ENCODE measurements around the gene MBNL2.

The MBNL2 gene

DNA sequence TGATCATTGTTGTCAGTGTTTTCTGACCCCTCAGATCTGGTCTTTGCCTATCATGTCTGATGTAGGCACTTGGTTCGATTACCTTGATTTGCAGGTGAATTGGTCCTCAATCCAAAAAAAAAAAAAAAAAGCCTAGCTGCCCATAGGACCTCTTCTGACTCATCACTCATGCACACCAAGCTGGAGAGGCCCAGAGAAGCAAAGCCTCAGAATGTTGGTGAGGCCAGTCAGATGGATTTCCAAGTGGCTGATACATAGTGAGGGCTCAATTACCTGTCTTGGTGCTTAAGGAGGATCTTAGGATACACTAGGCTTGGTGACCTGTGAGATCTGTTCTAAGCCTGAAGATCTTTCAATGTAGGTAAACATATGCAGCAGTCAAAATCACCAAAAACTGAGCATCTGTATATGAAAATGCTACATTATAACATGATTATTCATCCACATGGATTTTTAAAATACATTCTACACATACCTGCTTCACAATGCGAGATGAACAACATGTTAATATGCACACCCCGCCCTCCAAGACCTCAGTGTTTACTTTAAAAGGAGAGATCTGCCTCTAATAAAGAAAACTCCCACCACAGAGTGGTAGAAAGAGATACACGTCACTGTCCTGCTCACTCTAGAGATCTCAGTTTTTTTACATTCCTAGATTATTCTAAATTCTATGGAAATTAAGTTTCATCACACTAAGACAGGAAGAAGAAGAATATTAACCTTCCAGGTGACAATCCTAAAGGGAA, 132.0 kb downstream of the MBNL2 start:
- no peak for DNase-seq

DNA sequence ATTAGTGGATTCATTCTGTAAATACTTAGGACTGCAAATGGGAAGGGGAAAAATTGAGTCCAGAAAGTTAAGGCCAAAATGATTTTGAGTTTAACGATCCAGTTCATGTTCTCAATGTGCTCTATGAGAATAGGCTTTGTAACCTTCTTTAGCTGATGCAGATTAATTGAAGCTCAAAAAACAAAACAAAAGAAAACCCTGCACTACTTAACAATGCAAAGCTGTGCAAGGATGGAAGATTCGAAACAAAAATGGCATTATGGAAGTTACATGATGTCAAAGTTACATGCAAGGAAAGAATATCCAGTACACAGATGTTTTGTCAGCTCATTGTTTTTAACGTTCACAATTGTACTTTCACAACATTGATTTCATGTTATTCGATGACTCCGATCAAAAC, 132.7 kb downstream of the MBNL2 start:
- no peak for DNase-seq

DNA sequence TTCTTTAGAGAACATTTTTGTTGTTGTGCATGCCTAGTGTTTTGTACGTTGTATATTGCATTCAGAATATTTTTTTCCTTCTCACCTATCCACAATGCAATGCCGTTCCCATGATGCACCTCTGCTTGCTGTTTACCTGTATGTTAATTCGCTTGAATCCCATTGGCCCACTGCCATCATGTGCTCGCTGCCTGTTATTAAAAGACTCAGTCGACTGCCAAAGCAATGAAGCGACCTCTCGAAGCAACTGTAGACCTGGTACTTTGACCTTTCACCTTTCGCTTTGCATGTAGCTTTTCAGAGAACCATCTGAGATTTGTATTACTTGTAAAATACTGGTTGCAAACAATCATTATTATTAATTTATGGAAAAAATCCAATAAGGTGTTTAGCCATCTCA, 134.5 kb downstream of the MBNL2 start:
- DNase-seq: no peak

DNA sequence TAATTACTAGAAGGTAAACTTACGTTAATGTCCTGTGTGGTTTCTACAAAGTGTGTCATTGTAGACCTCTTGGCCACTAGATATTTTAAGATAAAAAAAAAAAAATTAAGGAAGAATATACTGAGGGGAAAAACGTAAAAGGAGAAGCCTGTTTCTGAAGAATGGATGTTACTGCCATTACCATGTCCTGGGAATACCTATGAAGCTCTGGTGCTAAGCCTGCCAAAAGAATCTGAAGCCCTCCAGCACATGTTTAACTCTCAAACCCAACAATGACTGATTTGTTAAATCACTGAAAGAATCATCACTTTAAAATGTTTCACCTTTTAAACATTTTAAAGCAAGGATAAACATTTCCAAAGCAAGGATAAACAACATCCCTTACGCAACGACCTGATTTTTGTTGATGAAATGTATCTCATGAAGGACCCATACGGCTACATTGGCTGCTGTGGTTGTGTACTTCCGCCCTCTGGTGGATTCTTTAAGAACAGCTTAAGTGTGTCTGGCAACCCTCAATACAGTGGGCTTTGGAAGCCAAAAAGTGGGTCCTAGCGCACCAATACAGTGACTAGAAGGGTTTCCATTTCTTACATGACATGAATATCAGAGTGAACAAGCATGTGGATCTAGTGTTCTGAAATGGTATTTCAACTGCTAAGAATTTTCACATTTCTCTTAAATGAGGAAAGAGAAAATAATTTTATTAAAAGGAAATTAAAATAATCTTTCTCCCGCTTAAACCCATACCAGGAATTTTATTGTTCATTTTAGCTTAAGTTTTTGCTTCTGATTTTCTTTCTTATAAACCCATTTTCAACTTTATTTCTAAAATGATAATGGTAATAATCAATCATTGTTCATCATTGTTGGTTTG, 137.3 kb downstream of the MBNL2 start:
- DNase-seq: no peak

DNA sequence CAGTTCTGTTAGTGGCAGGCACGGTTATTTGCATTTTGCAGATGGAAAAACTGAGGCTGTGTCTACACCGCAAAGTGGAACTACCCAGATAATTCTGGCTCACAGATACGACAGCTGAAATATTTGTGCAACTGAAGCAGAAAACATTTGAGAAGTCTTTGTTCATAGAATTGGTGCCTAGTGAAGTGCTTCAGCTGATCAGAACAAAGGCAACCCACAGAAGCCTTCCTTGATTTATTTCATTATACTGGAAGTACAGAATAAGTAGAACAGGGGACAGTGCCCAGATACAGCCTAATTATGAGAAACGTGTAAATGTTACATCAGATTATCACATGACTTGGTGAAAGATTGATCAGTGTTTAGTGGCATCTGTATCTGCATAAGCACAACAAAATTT, 138.5 kb downstream of the MBNL2 start:
- no peak for DNase-seq

DNA sequence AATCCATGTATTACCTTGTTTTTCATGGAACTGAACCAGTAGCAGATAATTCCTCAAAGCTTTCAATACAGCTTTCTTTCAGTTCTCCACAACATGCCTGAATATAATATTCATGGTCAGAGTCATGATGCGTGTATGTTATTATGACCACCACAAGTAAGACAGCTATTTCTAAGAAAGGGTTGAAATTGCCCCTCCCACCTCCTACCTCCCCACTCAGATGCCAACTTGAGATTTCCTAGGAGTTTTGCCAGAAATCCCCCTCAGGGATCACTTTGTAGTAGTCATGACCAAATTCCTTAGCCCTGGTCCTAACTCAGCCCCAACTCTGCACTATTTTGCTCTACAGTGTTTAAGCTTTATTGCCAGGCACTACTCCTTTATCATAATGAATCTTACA, 141.9 kb downstream of the MBNL2 start:
- DNase-seq: no peak

DNA sequence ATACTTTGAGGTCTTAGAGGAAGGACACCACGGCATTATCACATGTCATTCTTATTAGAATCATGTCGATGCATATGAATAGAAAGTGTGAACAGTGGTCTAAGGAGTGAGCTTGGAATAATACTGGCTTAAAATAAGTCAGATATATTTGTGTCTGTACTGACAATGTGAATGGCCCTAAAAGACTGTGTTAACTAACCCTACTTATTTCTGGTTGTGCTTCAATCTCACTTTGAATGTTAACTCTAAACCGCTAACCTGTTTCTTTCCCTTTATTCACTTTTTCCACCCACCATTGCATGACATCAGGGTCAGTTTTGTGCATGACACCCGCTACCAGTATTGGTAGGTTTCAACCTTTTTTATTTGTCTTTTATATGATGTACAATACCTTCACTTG, 142.7 kb downstream of the MBNL2 start:
- no peak for DNase-seq

DNA sequence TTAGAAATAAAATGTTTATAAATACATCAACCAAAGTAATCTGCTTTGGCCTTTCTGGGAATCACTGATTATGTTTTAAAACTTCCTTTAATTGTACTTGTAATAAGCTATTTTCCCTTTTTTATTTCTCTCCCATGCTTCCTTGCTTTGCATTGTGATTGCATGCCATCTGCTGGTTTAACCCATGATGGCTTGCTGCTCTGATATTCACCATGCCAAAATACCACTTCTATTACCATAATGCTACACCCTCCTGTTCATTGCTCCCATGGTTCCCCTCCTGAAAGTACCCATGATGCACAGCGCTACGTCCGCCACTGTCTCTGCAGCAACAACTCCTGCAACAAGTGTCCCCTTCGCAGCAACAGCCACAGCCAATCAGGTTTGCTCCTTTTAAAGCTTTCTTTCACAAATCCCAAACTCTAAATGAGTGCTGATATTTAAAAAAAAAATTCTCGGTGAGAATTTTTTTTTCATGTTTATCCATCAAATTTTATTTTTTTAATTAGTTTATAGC, 144.1 kb downstream of the MBNL2 start:
- no peak for DNase-seq

DNA sequence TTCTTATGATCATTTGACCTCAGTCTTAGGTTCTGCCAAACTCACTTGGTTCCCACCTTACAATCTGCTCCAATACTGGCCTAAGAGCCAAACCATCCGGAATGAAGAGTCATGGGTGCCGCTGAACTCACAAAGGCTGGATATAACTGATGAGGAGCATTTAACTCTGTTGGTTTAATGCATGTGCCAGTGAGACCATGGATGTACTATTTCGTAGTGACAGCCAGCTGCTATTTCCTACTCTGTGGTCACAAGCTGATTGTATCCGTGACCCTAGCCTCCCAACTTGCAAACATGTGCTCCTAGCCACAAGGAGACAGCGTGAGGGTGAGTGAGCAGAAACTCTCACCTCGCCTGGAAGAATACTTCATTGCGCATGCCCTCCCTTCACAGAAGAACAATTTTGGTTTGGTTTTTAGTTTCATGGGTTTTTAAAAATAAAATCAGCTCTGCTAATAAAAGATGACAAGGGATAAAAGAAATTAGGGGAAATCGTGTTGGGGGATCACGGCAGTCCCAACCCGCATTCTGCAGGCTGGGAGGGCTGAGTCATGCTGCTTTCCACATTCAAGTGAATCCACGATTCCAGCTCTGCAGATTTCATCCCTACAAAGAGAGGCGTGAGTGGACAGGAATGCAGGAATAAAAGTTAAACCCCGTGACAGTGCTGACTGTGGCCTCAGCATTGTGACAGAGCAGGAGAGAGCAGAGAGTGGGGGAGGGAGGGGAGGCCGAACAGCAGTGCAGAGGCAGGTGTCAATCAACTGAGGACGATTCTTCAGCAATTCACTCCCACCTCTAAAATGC, 145.1 kb downstream of the MBNL2 start:
- no peak for DNase-seq

DNA sequence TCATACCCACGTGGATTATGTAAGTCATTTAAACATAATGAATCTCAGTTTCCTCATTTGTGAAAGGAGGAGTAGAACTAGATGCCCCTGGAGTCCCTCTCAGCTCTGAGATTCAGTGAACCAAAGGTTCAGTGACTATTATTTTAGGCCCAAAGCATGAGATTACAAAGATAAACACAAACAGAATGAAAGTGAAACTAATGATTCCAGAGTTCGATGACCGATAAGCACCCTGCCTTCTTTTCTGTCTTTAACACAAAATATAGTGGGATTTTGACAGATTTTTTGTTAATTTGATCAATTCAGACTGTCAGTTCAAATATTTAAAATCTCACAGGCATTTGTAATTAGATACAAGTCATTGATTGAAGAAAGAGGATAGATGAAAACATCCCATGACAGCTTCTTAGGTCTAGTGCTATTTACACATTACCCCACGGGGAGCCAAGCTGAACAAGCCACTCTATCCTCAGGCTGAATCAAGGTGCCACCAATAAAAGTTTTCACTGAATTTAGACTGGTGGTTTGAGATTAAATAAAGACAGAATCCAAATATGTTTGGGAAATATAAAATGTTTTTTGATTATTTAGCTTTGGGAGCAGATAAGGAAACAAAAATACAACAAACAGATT, 147.2 kb downstream of the MBNL2 start:
- DNase-seq: no peak

DNA sequence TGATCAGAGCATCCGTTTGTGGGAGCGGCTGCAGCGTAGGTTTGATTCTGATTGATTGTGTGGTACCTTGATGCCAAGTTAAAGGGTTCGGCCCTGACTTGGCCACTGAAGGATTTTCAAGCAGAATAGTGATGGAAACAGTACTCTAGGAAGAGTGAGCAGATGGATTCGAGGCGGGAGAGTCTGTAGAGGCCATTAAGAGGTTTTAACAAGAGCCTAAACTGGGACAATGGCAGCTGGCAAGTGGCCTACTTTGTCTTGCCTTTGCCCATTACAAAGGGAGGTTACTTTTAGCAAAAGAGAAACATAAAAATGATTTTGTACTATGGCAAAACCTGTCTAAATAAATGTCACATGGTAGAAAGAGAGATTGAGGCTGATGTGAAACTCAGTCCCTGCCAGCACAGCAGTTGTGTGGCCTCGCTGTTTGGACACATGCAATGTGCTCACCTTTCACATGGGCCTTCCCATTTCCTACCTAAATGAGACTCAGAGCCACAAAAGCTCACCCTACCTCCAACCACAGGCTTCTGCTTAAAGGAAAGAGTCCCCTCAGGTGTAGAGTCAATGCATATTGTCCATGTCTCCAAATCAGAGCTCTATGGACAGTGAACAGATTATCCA, 149.5 kb downstream of the MBNL2 start:
- no peak for DNase-seq

DNA sequence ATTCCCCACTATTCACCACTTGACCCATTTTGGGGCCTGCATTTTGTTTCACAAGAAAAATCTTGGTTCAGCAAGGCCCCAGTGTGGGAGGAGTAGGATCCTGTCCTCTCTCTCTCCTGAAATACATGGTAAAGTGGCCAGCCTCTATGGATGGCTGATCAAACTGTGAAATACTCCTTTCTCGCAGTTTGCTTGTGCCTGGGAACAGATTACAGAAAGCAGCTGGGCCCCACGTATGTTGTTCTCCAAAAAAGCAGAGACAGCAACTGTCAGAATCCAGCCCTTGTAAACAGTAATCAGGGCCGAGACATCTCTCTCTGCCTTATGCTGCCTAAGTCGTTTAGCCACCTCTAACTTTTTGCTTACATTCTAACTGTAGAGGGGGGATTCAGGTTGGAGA, 150.8 kb downstream of the MBNL2 start:
- DNase-seq: no peak

DNA sequence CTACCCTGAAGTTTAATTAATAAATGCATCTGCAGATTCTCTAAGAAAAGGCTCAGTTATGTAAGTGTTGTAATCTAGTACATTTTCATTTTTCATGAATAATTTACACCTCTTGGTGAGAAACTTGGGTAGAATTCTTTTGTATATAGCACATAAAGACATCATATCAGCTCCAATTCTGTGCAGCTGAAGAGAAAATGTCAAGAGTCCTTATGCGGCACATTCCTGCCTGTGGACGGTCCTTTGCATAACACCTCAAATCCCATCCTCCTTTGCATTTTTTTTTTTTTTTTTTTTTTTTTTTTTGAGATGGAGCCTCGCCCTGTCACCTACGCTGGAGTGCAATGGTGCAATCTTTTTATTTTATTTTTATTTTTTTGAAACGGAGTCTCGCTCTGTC, 151.7 kb downstream of the MBNL2 start:
- DNase-seq: no peak

DNA sequence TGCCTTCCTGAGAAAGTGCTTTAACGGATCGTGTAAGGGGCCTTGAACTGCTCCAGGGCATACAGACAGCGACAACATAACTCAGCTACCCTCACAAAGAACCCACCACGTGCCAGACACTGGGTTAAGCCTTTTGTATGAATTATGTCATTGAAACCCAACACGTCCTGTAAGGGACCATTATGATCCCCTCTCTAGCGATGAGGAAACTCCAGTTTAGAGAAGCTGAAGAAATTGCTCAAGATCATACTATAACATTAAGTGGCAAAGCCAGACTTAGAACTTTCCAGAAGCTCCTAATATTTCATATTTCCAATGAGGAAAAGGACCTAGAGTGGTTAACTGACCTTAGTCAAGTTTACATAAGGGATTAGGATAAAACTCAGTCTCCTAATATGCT, 154.8 kb downstream of the MBNL2 start:
- no peak for DNase-seq

DNA sequence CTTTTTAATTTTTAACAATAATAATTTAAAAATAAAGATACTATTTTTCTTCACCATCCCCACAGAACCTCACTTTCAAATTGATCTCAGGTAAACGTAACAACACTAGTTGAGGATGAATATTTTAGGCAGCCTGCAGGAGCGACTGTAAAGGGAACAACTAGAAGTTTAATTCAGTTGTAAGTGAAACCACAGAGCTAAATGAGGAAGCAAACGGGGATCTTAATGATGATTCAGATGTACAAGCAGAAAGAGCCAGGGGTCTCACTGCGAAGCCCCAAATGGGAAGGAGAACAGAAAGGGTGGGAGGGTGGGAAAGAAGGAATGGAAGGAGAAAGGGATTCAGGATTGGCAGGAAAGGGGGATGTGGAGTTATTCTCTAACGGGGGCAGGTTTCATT, 157.3 kb downstream of the MBNL2 start:
- no peak for DNase-seq

DNA sequence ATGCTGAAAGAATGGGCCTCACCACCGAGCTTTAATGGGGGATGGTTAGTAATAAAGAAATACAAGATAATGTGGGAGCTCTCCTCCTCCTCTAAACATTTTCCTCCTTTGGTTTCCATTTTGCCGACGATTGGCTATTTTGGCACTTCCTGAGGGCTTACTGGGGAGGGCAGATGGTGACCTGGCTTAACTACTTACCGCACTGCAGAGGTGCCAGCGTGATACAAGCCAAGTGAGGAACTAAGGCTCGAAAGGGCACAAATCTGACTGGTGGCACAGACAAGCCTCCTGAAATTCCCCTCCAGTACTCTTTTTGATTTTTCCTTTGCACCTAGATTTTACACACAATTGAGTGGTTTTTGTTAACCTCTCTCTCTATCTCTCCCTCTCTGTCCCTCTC, 158.6 kb downstream of the MBNL2 start:
- no peak for DNase-seq

DNA sequence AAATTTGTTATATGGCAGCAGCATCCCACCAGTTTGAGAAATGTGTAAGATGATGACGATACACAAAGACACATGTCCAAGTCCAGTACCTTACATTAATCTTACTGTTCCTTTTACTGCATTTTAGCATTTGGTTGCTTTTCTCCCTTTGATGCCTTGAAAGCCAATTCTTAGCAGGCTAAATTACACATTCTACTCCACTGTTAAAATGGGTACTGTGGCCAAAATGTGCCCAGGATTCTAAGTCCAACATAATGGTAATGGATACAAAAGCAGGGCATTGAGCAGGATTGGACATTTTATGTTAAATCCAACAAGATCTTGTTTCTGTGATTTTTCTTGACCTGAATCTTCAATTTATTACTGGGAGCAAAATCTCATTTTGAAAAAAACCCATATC, 159.1 kb downstream of the MBNL2 start:
- DNase-seq: no peak

DNA sequence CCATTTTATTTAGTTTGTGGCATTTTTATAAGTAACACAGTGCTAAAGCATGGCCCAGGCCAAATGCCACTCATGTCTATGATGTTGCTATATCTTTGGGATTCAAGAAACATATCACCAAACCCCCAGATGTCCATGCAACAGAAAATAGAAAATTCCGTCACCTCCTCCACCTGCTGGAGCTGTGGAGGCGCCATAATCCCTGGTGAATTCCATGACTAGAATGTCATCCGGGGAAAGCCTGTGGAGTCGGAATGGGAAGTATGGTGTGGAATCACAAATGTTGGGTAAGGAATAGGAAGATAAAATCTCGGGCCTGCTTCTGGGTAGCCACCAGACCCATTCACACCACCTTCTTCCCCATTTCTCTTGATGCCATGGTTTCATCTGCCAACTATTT, 160.1 kb downstream of the MBNL2 start:
- no peak for DNase-seq

DNA sequence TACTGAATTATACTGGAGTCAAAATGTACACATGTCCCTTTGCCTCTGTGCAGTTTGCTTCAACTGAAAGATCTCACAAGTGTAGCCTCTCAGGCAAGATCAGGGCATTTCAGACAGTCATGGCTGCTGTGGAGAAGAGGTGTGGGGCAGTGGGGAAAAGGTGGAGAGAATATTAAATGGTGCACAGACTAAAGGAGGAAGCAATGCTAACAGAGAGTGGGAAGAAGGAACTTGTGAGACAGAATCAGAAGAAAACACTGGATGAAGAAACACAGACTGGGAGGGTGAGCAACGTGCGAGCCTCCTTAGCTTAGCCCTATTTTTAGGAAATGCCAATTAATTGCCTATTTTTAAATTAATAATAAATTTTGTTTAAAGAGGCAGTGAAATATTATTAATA, 162.2 kb downstream of the MBNL2 start:
- no peak for DNase-seq

DNA sequence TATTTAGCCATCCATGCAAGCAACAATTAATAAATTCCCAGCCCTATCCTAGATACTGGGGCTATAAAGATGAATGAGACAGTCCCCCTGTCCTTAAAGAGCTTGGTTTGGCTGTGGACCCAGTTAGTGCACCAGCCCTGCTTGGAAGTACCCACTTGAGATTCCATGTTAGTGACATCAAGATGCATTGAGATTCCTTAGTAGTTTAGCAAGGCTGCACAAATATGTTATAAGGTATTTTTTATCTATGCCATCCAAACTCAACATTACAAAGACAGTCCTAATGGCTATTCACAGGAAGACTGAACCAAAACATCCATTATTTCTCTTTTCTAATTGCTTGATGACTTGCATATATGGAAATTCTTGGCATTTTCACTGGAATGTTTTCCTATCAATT, 163.0 kb downstream of the MBNL2 start:
- DNase-seq: no peak

DNA sequence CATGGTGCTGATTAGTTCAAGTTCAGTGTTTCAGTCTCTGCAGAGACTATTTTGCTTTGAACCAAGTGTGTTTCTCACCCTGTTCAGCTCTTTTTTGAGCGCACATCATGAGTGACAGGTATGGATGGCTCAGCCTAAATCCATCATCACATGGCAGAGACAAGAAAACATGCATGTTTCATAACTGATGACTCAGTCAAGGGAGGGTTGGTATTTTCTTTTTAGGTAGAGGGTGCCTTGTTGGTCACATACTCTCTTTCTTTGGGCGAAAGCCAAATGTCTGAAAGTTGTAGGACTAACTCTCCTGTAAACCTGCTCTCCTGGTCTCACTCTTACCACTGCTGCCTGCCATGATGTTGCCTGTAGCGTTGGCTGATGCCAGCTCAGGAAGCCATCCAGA, 163.7 kb downstream of the MBNL2 start:
- DNase-seq: no peak

DNA sequence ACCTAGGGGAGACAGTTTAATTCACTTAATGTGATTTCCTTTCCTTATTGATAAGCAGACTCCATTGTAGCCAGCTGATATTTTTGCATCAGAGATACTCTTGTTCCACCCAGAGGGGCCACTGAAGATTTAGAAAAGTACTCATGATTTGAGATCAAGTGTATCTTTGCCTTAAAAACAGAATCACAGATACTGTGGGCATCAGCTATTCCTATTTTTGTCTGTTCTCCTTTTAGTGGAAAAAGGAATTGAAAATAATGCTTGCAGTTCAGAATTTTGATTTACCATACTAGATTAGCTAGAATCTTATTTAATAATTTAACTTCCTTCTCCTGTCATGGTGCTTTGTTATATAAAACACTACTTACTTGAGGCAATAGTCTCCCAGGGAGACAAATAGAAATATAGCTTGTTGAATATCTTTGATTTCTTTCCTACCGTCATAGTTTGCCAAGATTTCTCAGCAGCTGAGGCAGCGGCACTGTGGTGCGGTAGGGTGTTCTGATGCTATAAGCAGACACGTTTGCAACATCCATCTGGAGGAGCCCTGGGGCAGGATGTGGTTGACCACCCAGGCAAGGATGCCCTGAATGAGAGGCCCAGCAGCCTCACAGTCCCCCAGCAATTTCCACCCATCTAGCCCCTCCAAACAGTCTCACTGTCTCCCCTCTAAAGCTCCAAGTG, 164.8 kb downstream of the MBNL2 start:
- DNase-seq: no peak

All from 8988T (cell line).